ENCODE data around the gene PCNX2. TPM values are rescaled to one million over a fixed set of nuclear protein-coding genes. Genes with fewer than 3 reads are reported as not detected.

PCNX2 gene
- polyA plus RNA-seq (2013), result 15.8 TPM

- H3K36me3 ChIP-seq (ENCODE audit: control insufficient read depth in 4 of 4, insufficient read depth in 4 of 4, low read length in 3 of 4), result no peaks in the 10 kb centered on the region
These were observed at the start of gene PCNX2 for GRCh38 chr1:233295237-233295974. PCNX2 (minus strand) TSS chr1:233295725; CDS start chr1:233295478, 247 bp downstream.

GRCh38 chr1:233343262-233343661 is 47.7 kb upstream of the PCNX2 start:
- POLR2A ChIA-PET, result no interaction called here
- CTCF ChIA-PET, result interaction anchor here (0.9 to 1.4 kb wide), 4 partner anchors 8 to 723 kb away, joined by 3 to 4 read pairs (median 3); no protein-coding TSS in a partner anchor
- H3K27me3 ChIP-seq (replicated peaks in 2 of 5; ENCODE audit: control insufficient read depth in 4 of 5, insufficient read depth in 5 of 5, low read length in 4 of 5), result no peaks in the 10 kb centered on the region
- no CpG with 5 or more reads among the region's 1 CpG for WGBS (ENCODE audit: insufficient coverage)
- H3K9me3 ChIP-seq (ENCODE audit: control extremely low read depth in 1 of 5, control insufficient read depth in 4 of 5, insufficient read depth in 2 of 5, low read depth in 1 of 5, low read length in 4 of 5), result no peaks in the 10 kb centered on the region
- peaks cover 0 to 5% (median 2%) of the 10 kb centered on the region in 4 experiments for H3K4me1 ChIP-seq (ENCODE audit: control extremely low read depth in 1 of 4, control insufficient read depth in 4 of 4, insufficient read depth in 4 of 4, low read length in 3 of 4)
- no peak overlapping the region for H3K27ac ChIP-seq (ENCODE audit: insufficient read depth in 1 of 2, low read depth in 1 of 2, low read length in 2 of 2, poor library complexity in 1 of 2, severe bottlenecking in 2 of 2)
- no peaks in the 10 kb centered on the region for H3K36me3 ChIP-seq (ENCODE audit: control insufficient read depth in 4 of 4, insufficient read depth in 4 of 4, low read length in 3 of 4)
- DNase-seq, result no peak
- no peak overlapping the region for H3K4me3 ChIP-seq (ENCODE audit: control insufficient read depth in 1 of 7, extremely low read depth in 1 of 7, insufficient read depth in 4 of 7, low read depth in 2 of 7, low read length in 6 of 7)

More at GRCh38 chr1:233295237-233295974, at the start of gene PCNX2:
- Histone ChIP-seq H3K4me3 (ENCODE audit: control insufficient read depth in 1 of 7, extremely low read depth in 1 of 7, insufficient read depth in 4 of 7, low read depth in 2 of 7, low read length in 6 of 7) (peak within 1 kb of the TSS; percentile 61 to 93 (median 73)), H3K27me3 (replicated peaks in 2 of 5; ENCODE audit: control insufficient read depth in 4 of 5, insufficient read depth in 5 of 5, low read length in 4 of 5) (no peaks in the 10 kb centered on the region), H3K9me3 (ENCODE audit: control extremely low read depth in 1 of 5, control insufficient read depth in 4 of 5, insufficient read depth in 2 of 5, low read depth in 1 of 5, low read length in 4 of 5) (no peaks in the 10 kb centered on the region), H3K27ac (ENCODE audit: insufficient read depth in 1 of 2, low read depth in 1 of 2, low read length in 2 of 2, poor library complexity in 1 of 2, severe bottlenecking in 2 of 2) (peak within 1 kb of the TSS in 1 of 2 experiments; percentile 64), H3K4me1 (ENCODE audit: control extremely low read depth in 1 of 4, control insufficient read depth in 4 of 4, insufficient read depth in 4 of 4, low read length in 3 of 4) (peaks cover 0 to 24% (median 15%) of the 10 kb centered on the region in 4 experiments)
- ChIA-PET CTCF (interaction anchor here (1.1 to 1.3 kb wide), 3 partner anchors 9 to 70 kb away, joined by 3 to 6 read pairs (median 3); no protein-coding TSS in a partner anchor), POLR2A (no interaction called here)
- peak; percentile 25 to 64 (median 43) for DNase-seq
- 0% methylated on average over 43 of the region's 54 CpGs for WGBS (ENCODE audit: insufficient coverage)

DNA sequence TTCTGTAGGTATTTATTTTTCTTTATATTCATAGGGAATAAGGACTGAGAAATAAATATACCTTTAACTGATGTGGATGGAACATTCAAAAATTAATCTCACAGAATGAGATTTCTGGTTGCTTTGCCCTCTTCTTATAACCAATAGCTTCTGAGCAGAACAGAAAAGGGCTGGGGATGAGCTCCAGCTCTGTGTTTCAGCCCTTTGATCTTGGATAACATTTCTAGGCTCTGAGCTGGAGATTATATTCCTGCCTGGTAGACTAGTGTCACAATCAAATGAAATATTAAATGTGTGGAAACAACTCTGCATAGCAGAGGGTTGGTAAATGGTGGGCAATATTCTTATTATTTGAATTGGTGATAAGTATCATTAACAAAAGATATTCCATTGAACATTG is 46.6 kb upstream of the PCNX2 start:
- no peak for DNase-seq
- Histone ChIP-seq H3K4me1 (ENCODE audit: control extremely low read depth in 1 of 4, control insufficient read depth in 4 of 4, insufficient read depth in 4 of 4, low read length in 3 of 4) (peaks cover 0 to 5% (median 2%) of the 10 kb centered on the region in 4 experiments), H3K27me3 (replicated peaks in 2 of 5; ENCODE audit: control insufficient read depth in 4 of 5, insufficient read depth in 5 of 5, low read length in 4 of 5) (no peaks in the 10 kb centered on the region), H3K36me3 (ENCODE audit: control insufficient read depth in 4 of 4, insufficient read depth in 4 of 4, low read length in 3 of 4) (no peaks in the 10 kb centered on the region), H3K27ac (ENCODE audit: insufficient read depth in 1 of 2, low read depth in 1 of 2, low read length in 2 of 2, poor library complexity in 1 of 2, severe bottlenecking in 2 of 2) (no peak overlapping the region), H3K9me3 (ENCODE audit: control extremely low read depth in 1 of 5, control insufficient read depth in 4 of 5, insufficient read depth in 2 of 5, low read depth in 1 of 5, low read length in 4 of 5) (no peaks in the 10 kb centered on the region), H3K4me3 (ENCODE audit: control insufficient read depth in 1 of 7, extremely low read depth in 1 of 7, insufficient read depth in 4 of 7, low read depth in 2 of 7, low read length in 6 of 7) (no peak overlapping the region)
- CTCF ChIA-PET, result interaction anchor here (0.9 to 1.6 kb wide), 4 partner anchors 9 to 37 kb away, joined by 3 to 4 read pairs (median 3); no protein-coding TSS in a partner anchor
- POLR2A ChIA-PET, result no interaction called here

- Histone ChIP-seq H3K9me3 (ENCODE audit: control extremely low read depth in 1 of 5, control insufficient read depth in 4 of 5, insufficient read depth in 2 of 5, low read depth in 1 of 5, low read length in 4 of 5) (no peaks in the 10 kb centered on the region), H3K4me1 (ENCODE audit: control extremely low read depth in 1 of 4, control insufficient read depth in 4 of 4, insufficient read depth in 4 of 4, low read length in 3 of 4) (peaks cover 0 to 5% (median 2%) of the 10 kb centered on the region in 4 experiments), H3K27me3 (replicated peaks in 2 of 5; ENCODE audit: control insufficient read depth in 4 of 5, insufficient read depth in 5 of 5, low read length in 4 of 5) (no peaks in the 10 kb centered on the region), H3K4me3 (ENCODE audit: control insufficient read depth in 1 of 7, extremely low read depth in 1 of 7, insufficient read depth in 4 of 7, low read depth in 2 of 7, low read length in 6 of 7) (no peak overlapping the region), H3K36me3 (ENCODE audit: control insufficient read depth in 4 of 4, insufficient read depth in 4 of 4, low read length in 3 of 4) (no peaks in the 10 kb centered on the region), H3K27ac (ENCODE audit: insufficient read depth in 1 of 2, low read depth in 1 of 2, low read length in 2 of 2, poor library complexity in 1 of 2, severe bottlenecking in 2 of 2) (no peak overlapping the region)
- 57% methylated on average over 4 of the region's 4 CpGs for WGBS (ENCODE audit: insufficient coverage)
- ChIA-PET POLR2A (no interaction called here), CTCF (interaction anchor here (1.2 to 1.6 kb wide), 3 partner anchors 10 to 36 kb away, joined by 3 to 4 read pairs (median 3); no protein-coding TSS in a partner anchor)
- peak; percentile 13 to 51 (median 42) for DNase-seq
These were observed 45.5 kb upstream of the PCNX2 start for GRCh38 chr1:233340966-233341516.

- Histone ChIP-seq H3K27me3 (replicated peaks in 2 of 5; ENCODE audit: control insufficient read depth in 4 of 5, insufficient read depth in 5 of 5, low read length in 4 of 5) (no peaks in the 10 kb centered on the region), H3K4me3 (ENCODE audit: control insufficient read depth in 1 of 7, extremely low read depth in 1 of 7, insufficient read depth in 4 of 7, low read depth in 2 of 7, low read length in 6 of 7) (no peak overlapping the region), H3K36me3 (ENCODE audit: control insufficient read depth in 4 of 4, insufficient read depth in 4 of 4, low read length in 3 of 4) (no peaks in the 10 kb centered on the region), H3K4me1 (ENCODE audit: control extremely low read depth in 1 of 4, control insufficient read depth in 4 of 4, insufficient read depth in 4 of 4, low read length in 3 of 4) (peaks cover 0 to 5% (median 2%) of the 10 kb centered on the region in 4 experiments), H3K9me3 (ENCODE audit: control extremely low read depth in 1 of 5, control insufficient read depth in 4 of 5, insufficient read depth in 2 of 5, low read depth in 1 of 5, low read length in 4 of 5) (no peaks in the 10 kb centered on the region), H3K27ac (ENCODE audit: insufficient read depth in 1 of 2, low read depth in 1 of 2, low read length in 2 of 2, poor library complexity in 1 of 2, severe bottlenecking in 2 of 2) (no peak overlapping the region)
- no peak for DNase-seq
- POLR2A ChIA-PET, result no interaction called here
- CTCF ChIA-PET, result interaction anchor here (1.3 to 1.6 kb wide), 2 partner anchors 24 kb away, joined by 3 read pairs; no protein-coding TSS in a partner anchor
- 100% methylated on average over 3 of the region's 3 CpGs for WGBS (ENCODE audit: insufficient coverage)
These were observed 44.6 kb upstream of the PCNX2 start for GRCh38 chr1:233340031-233340555.

- no peak for DNase-seq
- Histone ChIP-seq H3K36me3 (ENCODE audit: control insufficient read depth in 4 of 4, insufficient read depth in 4 of 4, low read length in 3 of 4) (no peaks in the 10 kb centered on the region), H3K4me3 (ENCODE audit: control insufficient read depth in 1 of 7, extremely low read depth in 1 of 7, insufficient read depth in 4 of 7, low read depth in 2 of 7, low read length in 6 of 7) (no peak overlapping the region), H3K27ac (ENCODE audit: insufficient read depth in 1 of 2, low read depth in 1 of 2, low read length in 2 of 2, poor library complexity in 1 of 2, severe bottlenecking in 2 of 2) (no peak overlapping the region), H3K4me1 (ENCODE audit: control extremely low read depth in 1 of 4, control insufficient read depth in 4 of 4, insufficient read depth in 4 of 4, low read length in 3 of 4) (peaks cover 0 to 5% (median 2%) of the 10 kb centered on the region in 4 experiments), H3K27me3 (replicated peaks in 2 of 5; ENCODE audit: control insufficient read depth in 4 of 5, insufficient read depth in 5 of 5, low read length in 4 of 5) (no peaks in the 10 kb centered on the region), H3K9me3 (ENCODE audit: control extremely low read depth in 1 of 5, control insufficient read depth in 4 of 5, insufficient read depth in 2 of 5, low read depth in 1 of 5, low read length in 4 of 5) (no peaks in the 10 kb centered on the region)
- no CpG with 5 or more reads among the region's 2 CpGs for WGBS (ENCODE audit: insufficient coverage)
- POLR2A ChIA-PET, result no interaction called here
- CTCF ChIA-PET, result interaction anchor here (0.6 kb wide), 1 partner anchor 42 kb away, joined by 3 read pairs; no protein-coding TSS in a partner anchor
These were observed 42.6 kb upstream of the PCNX2 start for GRCh38 chr1:233338102-233338501.

Data from common myeloid progenitor, CD34-positive (primary cell).